CD4-positive, alpha-beta T cell treated with Interleukin-1 beta for 1 hour (primary cell): ENCODE measurements around the gene FAIM2.

Source experiments
- DNase-seq, 2 donors: peaks; one replicate each; pipeline ENCODE4 v3.0.0-alpha.2; 2020 to 2022

FAIM2 gene

GRCh38 chr12:49939307-49939706 is 35.6 kb upstream of the FAIM2 start:
- DNase-seq, result no peak

DNA sequence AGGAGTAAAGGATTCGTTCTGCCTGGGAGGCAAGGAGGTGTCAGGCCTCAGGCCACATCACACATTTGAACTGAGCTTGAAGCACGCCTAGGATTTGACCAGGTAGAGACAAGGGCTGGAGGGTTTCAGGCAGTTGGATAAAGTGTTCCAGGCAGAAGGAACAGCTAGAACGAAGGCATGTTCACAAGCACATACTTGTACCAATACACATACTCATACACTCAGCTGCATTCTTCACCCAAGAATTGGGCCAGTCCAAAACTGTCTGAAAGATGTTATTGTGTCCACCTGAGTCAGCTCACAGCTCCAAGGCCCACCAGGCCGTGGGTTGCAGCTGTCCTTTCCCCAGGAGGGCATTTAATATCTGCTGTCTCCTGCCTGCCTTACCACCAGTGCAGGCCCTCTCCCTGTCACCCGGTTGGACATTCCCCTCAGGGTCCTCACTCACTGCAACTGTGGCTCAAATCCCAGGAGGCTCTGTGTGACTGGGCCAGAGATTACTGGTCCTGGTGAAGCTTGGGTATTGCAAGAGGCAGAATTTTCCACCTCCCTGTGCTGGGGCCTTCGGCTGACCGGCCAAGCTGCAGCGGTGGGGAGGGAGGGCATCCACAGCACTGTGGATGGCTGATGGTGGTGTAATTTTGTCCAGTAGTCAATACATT is 34.1 kb upstream of the FAIM2 start:
- no peak for DNase-seq

DNA sequence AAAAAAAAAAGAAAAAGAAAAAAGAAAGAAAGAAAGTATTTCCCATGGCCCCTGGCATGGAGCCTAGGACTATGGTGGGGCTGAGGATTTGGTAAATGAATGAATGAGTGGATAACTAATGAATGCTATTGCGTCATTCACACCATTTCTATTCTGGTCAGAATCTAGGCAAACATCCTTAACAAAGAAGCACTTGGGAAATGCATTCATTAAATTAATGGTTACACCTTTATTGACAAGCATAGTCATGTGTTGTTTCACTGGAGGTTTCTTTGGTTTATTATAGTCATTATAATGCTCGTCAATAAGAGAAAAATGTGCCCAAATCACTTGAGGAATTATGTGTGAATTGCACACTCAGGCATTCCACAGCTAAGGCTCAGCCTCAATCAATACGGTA is 33.2 kb upstream of the FAIM2 start:
- DNase-seq, result no peak

GRCh38 chr12:49934505-49934904 is 30.8 kb upstream of the FAIM2 start:
- DNase-seq, result no peak

- no peak for DNase-seq
These were observed 30.1 kb upstream of the FAIM2 start for GRCh38 chr12:49933796-49934195.

DNA sequence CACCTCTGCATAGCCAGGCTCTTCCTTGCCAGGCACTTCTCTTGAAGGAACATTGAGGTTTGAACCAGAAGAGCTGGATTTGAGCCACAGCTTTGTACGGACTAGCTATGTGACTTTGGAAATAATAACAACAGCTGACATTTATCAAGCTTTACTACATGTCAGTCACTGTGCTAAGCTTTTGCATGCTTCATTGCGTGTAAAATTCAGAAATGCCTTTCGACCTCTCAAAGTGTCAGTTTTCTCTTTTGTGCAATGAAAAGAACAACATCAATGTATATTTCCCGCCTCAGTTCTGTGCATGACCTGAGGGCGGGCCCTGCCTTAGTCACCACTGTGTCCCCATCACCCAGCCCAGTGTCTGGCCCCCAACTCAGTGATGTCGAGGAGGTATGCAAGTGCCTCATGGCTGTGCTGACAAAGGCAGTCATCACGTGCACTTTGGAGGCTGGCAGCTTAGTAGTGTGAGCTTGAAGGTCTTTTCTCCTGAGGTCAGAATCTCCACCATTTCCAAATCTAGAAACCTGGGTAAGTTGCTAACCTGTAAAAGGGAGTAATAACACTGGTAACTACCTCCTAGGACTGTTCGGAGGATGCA is 28.9 kb upstream of the FAIM2 start:
- DNase-seq, result no peak

DNA sequence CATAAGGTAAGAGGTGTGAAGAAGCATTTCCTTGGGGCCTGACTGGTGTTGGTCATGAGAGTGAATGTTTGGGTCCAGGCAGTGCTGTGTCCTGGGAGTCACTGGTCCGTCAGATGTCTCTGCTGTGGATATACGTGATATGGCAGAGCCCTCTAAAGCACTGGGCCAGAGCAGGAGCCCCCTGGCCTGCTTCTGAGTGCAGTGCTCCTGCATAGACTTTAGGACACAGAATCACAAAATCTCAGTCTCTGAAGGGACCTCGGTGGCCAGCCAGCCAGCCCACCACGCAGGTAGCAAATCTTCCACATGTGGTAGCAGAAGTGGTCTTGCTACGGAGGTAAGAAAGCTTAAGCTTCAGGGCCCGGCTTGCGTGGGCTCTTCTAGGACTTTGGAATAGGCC is 28.3 kb upstream of the FAIM2 start:
- no peak for DNase-seq

DNA sequence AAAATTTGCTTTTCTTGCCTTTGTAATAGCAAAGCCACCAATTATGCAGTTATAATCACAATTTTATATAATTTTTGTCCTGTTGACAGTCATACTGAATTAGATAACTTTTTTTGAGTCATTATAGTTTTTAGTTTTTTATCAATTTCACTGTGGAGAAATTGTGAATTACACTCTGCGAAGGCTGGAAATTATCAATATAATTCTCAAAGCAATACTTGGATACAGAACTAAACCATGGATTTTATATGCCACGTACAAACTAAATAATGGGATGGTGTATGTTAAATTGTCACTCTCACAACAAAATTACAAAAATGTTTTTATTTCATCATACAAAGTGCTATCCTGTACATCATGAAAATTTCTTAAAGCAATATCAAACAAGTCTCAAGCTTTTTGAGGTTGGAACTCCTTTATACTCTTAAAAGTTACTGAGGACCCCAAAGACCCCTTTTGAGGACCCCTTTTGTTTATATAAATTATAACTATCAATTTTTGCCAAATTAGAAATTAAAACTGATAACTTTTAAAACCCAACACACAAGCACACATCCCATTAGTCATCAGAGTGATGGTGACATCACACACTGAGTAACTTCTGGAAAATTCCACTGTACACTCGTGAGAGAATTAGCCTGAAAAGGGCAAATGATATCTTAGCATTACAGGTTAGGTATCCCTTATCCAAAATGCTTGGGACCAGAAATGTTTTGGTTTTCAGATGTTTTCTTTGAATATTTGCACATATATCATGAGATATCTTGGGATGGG is 27.0 kb upstream of the FAIM2 start:
- no peak for DNase-seq

GRCh38 chr12:49929581-49929980 is 25.9 kb upstream of the FAIM2 start:
- DNase-seq, result no peak

DNA sequence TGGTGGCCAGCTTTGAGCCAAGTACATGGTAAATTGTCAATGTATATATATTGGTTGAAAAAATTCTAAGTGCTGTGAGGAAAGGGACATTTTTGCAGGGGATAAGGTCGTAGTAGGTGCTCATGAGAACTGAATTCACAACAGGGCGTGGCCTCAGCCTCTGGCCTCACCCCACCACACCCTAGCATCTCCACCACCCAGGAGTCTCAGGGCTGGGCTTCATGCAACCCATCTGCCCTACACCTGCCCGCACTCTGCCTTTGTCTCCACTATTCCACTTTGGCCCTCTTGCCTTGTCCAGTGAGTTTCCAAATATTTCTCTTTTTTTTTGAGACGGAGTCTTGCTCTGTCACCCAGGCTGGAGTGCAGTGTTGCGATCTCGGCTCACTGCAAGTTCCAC is 24.8 kb upstream of the FAIM2 start:
- no peak for DNase-seq

DNA sequence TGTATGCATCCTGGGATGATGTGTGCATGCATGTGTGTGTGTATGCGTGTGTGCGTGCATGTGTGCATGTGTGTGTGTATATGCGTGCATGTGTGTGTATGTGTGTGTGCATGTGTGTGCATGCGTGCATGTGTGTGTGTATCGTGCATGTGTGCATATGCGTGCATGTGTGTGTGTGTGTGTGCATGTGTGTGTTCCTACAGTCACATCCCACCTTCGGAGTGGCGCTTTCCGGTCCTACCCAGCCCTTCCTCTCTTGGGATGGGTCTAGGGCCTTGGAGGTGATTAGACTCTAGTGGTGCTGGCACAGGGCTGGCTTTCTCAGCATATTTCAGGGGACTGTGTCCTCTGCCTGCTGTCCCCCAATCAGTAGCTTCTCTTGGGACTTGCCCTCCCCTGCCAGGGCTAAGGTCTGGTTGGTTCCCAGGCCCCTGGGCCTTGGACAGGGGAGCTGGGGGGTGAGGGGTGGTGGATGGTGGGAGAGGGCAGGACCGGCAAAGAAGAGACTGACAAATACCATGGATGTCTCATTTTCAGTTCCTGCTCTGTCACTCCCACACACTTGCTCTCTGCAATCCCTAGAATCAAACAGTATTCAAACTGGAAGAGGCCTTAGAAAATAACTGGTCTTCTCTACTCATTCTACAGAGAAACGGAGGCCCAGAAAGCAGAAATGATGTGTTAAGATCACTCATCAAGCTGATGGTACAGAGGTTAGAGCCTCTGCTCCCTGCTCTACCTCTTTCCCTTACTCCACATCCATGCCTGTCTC is 21.9 kb upstream of the FAIM2 start:
- DNase-seq, result no peak

DNA sequence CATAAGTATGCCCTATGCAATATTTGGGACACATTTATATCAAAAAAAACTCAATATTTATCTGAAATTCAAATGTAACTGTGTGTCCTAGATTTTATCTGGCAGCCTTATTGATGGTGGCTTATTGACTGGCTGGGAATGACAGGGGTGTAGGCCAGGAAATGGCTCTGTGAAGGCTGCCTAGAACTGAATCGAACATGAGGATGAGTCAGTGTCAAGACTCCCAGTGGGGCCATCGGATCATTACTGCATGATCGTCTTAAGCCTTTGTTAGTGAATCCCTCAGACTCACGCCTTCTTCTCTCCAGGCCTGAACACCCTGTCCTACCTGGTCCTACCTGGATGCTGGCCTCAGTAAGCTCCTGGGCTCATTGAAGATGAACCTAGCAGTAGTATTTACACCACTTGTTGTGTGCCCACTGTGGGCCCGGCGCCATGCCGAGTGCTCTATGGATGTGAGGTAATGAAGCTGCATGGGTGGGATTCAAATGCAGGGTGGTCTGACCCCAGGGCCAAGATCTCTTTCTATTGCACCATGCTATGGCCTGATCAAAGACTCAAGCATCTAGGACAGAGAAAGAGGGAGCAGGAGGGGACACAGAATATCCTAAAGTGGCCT is 21.0 kb upstream of the FAIM2 start:
- DNase-seq, result no peak

GRCh38 chr12:49923880-49924556 is 20.3 kb upstream of the FAIM2 start:
- no peak for DNase-seq

- no peak for DNase-seq
These were observed 19.4 kb upstream of the FAIM2 start for GRCh38 chr12:49923035-49923644.

DNA sequence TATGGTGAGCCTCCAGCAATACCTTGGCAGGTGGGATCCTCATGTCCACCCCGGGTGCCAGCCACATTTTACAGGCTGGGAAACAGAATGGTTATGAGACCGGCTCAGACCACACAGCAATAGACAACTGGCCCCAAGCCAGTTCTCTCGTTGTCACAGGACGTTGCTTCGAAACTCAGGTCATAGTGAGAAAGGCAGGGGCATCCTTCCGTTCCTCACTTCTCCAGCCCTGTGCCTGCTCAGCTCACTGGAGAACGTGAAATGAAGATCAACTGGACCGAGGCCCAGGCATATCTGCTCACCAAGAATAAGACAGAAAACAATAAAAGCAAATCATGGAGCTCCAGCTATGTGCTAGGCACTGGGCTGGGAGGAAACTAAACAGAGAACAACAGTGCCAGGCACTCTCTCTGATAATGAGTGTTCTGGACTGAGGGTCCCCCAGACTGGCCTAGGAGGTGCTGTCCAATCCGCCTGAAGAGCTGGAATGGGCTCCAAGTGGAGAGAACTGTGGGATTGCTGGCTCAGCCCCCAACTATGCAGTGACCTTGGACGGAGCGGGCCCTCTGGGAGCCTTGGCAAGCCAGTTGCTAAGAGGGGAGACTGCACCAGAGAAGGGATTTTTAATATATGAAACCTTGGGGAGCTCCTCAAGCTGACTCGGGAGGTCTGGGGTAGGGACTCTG is 18.8 kb upstream of the FAIM2 start:
- DNase-seq, result no peak

DNA sequence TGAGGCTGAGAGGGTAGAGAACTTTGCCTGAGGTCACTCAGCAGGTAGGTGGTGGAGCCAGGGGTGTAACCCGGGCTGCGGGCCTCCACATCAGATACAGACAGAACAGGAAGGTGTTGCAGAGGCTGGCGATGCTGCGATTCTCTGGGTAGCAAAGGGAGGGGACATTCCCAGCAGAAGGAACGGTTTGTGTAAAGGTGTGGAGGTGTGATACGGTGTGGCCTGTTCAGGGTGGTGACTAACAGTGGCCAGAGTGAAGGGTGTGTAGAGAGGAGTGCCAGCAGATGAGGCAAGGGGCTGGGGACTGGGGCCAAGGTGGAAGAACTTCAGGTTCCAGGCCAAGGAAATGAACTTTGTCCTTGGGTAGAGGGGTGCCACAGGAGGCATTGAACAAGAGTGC is 18.2 kb upstream of the FAIM2 start:
- DNase-seq, result no peak

DNA sequence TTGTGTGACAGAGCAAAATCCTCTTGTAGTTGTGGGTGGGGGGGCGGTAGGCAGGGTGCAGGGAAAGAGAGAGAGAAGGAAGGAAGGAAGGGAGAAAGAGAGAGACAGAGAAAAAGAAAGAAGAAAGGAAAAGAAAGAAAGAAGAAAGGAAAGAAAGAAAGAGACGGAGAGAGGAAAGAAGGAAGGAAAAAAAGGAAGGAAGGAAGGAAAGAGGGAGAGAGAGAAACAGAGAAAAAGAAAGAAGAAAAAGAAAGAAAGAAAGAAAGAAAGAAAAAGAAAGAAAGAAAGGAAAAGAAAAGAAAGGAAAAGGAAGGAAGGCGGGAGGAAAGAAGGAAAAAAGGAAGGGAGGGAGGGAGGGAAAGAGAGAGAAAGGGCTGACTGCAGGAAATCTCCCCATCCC is 17.6 kb upstream of the FAIM2 start:
- DNase-seq, result no peak

DNA sequence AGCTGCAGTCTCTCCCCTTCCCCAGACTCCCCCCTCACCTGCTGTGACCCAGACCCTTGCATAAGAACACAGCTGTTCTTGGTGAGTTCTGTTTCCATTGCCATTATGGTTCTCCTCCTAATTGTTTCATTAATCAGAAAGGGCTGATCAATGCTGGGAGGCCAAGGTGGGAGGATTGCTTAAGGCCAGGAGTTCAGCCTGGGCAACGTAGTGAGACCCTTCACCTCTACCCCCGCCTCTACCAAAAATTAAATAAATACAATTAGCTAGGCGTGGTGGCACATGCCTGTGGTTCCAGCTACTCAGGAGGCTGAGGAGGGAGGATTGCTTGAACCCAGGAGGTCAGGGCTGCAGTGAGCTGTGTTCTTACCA is 17.2 kb upstream of the FAIM2 start:
- no peak for DNase-seq

GRCh38 chr12:49920241-49920914 is 16.7 kb upstream of the FAIM2 start:
- DNase-seq, result no peak

- no peak for DNase-seq
These were observed 14.1 kb upstream of the FAIM2 start for GRCh38 chr12:49917788-49918173.
